Loucy (cell line): ENCODE measurements around the gene CMTR2.

ENCODE experiments used
- EZH2phosphoT487 ChIP-seq: fragments of 200-600 bp; IDR thresholded peaks from 2 replicates; pipeline ENCODE4 v1.6.1; 2018; ENCODE audit warnings: antibody characterized with exemption, mild to moderate bottlenecking, moderate library complexity, borderline replicate concordance
- TF ChIP-seq, protein P1 (sequence below): fragments of 200-600 bp; sonication (generic); conservative IDR thresholded peaks from 2 replicates; pipeline ENCODE4 v1.5.1; 2014; ENCODE audit warnings: mild to moderate bottlenecking, antibody characterized with exemption, low read length

DNA sequence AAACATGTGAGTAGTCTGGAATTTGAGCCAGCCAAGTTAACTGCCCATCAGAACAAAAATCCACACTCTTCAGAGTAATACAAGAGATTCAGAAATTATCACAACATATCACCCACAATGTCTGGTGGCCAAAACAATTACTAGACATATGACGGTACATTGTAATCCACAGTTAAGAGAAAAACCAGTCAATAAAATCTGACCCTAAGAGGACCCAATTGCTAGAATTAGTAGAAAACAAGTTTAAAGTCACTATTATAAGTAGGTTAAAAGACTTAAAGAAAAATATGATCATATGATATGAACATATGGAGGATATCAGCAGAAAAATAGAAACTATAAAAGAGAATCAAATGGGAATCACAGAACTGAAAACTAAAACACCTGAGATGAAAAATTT, 15.8 kb downstream of the CMTR2 start:
- TF ChIP-seq, protein P1, sequence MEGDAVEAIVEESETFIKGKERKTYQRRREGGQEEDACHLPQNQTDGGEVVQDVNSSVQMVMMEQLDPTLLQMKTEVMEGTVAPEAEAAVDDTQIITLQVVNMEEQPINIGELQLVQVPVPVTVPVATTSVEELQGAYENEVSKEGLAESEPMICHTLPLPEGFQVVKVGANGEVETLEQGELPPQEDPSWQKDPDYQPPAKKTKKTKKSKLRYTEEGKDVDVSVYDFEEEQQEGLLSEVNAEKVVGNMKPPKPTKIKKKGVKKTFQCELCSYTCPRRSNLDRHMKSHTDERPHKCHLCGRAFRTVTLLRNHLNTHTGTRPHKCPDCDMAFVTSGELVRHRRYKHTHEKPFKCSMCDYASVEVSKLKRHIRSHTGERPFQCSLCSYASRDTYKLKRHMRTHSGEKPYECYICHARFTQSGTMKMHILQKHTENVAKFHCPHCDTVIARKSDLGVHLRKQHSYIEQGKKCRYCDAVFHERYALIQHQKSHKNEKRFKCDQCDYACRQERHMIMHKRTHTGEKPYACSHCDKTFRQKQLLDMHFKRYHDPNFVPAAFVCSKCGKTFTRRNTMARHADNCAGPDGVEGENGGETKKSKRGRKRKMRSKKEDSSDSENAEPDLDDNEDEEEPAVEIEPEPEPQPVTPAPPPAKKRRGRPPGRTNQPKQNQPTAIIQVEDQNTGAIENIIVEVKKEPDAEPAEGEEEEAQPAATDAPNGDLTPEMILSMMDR = no peak
- no peak for TF ChIP-seq EZH2phosphoT487
